ENCODE results near the gene SULT4A1. TPM values are rescaled to one million over a fixed set of nuclear protein-coding genes. Genes with fewer than 3 reads are reported as not detected.

The SULT4A1 gene
- polyA plus RNA-seq, 2 of the 4 experiments (the other 2 are of a cell fraction): not detected

DNA sequence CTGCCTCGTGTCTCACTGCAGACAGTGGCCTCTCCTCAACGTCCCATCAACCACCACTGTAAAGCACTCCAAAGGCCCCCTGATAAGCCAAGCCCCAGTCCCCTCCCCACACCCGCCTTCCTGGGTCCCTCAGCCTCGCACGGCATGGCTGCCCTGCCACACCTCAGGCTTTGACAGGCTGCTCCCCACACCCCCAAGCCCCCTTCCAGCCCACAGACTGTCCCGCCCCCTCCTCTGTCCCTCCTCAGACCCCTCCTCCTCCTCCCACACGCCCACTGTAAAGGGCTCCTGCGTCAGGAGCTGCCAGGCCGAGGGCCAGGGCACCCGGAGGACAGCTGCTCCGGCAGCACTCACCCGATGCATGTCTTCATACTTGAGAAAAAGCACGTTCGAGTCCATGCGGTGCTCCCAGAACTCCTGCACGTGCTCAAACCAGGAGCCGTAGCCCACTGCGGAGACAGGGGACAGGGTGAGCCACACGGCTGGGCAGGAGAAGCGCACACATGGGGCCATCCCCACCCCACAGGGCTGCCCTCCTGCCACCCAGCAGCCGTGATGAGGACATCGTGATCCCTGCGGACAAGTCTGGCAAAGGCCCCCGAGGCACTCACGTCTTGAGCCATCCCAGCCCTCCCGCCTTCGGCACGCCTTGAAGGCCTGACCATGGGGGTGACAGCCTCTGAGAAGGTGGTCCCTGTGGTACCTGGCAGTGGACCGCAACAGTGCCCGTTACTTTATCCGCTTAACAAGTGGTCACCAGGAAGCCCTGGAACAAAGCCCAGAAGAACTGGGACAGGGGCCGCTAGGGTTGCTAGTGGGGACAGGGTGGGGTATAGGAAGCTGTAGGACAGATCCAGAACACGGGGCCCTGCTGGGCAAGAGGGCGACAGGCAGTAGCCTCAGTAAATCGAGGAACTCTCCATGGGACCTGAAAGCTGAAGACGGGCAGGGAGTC lies 28.8 kb downstream of the SULT4A1 start (continued):
- TF ChIP-seq, protein P1, sequence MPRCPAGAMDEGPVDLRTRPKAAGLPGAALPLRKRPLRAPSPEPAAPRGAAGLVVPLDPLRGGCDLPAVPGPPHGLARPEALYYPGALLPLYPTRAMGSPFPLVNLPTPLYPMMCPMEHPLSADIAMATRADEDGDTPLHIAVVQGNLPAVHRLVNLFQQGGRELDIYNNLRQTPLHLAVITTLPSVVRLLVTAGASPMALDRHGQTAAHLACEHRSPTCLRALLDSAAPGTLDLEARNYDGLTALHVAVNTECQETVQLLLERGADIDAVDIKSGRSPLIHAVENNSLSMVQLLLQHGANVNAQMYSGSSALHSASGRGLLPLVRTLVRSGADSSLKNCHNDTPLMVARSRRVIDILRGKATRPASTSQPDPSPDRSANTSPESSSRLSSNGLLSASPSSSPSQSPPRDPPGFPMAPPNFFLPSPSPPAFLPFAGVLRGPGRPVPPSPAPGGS (IDR thresholded peaks at IDR 0.05): no peak
- no peak for TF ChIP-seq CBX8 (IDR thresholded peaks at IDR 0.05)
- TF ChIP-seq, protein P2, sequence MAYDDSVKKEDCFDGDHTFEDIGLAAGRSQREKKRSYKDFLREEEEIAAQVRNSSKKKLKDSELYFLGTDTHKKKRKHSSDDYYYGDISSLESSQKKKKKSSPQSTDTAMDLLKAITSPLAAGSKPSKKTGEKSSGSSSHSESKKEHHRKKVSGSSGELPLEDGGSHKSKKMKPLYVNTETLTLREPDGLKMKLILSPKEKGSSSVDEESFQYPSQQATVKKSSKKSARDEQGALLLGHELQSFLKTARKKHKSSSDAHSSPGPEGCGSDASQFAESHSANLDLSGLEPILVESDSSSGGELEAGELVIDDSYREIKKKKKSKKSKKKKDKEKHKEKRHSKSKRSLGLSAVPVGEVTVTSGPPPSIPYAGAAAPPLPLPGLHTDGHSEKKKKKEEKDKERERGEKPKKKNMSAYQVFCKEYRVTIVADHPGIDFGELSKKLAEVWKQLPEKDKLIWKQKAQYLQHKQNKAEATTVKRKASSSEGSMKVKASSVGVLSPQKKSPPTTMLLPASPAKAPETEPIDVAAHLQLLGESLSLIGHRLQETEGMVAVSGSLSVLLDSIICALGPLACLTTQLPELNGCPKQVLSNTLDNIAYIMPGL (CRISPR knock-in tag; IDR thresholded peaks at IDR 0.05; ENCODE audit: borderline replicate concordance): no peak

DNA sequence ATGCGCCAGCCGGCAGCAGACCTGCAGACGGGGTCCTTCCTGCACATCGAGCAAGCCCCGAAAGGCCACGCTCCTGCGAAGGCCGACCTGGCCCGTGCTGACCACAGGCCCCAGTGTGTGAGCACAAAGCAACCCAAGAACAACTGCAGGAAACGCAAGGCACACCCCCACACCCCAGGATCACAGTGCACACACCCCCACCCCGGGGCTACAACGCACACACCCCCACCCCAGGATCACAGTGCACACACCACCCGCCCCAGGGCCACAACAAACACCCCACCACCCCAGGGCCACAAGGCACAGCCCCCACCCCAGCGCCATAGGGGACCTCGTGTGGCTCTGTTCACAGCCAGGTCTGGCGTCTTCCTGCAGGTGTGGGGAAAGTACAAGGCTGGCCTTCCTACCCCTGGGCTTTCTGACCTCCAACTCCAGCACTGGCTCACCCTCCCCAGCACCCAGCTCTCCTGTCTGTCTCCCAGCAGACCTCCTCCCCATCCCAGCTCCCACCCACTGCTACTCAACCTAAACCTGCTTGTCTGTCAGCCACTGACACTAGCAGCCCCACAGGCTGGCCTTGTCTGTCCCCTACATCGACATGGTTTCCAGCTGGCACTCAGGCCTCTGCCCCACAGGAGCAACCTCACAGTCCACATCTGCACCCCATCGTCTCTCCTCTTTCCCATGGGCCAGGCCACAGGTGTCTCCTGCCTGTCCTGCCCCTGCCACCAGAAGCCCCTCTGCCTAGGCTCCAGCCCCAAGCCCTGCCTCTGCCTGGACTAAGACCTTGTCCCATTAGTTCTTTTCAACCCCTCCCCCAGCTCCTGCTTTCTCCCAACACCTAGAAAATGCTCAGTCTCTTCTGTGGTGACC lies 29.7 kb downstream of the SULT4A1 start:
- Histone ChIP-seq H3K4me1 (no peaks in the 10 kb centered on the region), H3K4me2 (no peak overlapping the region), H3K9me3 (no peaks in the 10 kb centered on the region), H3K27ac (no peak overlapping the region), H3K4me3 (no peak overlapping the region)
- no peak for TF ChIP-seq HOXB13 (CRISPR knock-in tag; IDR thresholded peaks at IDR 0.05; ENCODE audit: low read depth)
- TF ChIP-seq POLR2AphosphoS2 (conservative IDR thresholded peaks at IDR 0.05; ENCODE audit: low read length): no peak
- no peak for TF ChIP-seq FOSB (CRISPR knock-in tag; IDR thresholded peaks at IDR 0.05)
- TF ChIP-seq HOXA7 (CRISPR knock-in tag; IDR thresholded peaks at IDR 0.05): no peak
- TF ChIP-seq KDM5A (IDR thresholded peaks at IDR 0.05): no peak
- TF ChIP-seq, protein P3, sequence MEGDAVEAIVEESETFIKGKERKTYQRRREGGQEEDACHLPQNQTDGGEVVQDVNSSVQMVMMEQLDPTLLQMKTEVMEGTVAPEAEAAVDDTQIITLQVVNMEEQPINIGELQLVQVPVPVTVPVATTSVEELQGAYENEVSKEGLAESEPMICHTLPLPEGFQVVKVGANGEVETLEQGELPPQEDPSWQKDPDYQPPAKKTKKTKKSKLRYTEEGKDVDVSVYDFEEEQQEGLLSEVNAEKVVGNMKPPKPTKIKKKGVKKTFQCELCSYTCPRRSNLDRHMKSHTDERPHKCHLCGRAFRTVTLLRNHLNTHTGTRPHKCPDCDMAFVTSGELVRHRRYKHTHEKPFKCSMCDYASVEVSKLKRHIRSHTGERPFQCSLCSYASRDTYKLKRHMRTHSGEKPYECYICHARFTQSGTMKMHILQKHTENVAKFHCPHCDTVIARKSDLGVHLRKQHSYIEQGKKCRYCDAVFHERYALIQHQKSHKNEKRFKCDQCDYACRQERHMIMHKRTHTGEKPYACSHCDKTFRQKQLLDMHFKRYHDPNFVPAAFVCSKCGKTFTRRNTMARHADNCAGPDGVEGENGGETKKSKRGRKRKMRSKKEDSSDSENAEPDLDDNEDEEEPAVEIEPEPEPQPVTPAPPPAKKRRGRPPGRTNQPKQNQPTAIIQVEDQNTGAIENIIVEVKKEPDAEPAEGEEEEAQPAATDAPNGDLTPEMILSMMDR (IDR thresholded peaks at IDR 0.05): no peak
- no peak for TF ChIP-seq RARB (CRISPR knock-in tag; IDR thresholded peaks at IDR 0.05)
- TF ChIP-seq, protein P4, sequence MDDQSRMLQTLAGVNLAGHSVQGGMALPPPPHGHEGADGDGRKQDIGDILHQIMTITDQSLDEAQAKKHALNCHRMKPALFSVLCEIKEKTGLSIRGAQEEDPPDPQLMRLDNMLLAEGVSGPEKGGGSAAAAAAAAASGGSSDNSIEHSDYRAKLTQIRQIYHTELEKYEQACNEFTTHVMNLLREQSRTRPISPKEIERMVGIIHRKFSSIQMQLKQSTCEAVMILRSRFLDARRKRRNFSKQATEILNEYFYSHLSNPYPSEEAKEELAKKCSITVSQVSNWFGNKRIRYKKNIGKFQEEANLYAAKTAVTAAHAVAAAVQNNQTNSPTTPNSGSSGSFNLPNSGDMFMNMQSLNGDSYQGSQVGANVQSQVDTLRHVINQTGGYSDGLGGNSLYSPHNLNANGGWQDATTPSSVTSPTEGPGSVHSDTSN (IDR thresholded peaks at IDR 0.05): no peak
- TF ChIP-seq, protein P5, sequence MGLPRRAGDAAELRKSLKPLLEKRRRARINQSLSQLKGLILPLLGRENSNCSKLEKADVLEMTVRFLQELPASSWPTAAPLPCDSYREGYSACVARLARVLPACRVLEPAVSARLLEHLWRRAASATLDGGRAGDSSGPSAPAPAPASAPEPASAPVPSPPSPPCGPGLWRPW (IDR thresholded peaks at IDR 0.05): no peak
- no peak for TF ChIP-seq JUN (IDR thresholded peaks at IDR 0.05)
- no peak for TF ChIP-seq EHMT2 (IDR thresholded peaks at IDR 0.05; ENCODE audit: low read depth)
- TF ChIP-seq TP53 (CRISPR knock-in tag; IDR thresholded peaks at IDR 0.05): no peak
- TF ChIP-seq POLR2A (IDR thresholded peaks at IDR 0.05; ENCODE audit: low read length): no peak
- no peak for TF ChIP-seq SREBF2 (IDR thresholded peaks at IDR 0.05)
- no peak for TF ChIP-seq CHD4 (IDR thresholded peaks at IDR 0.05; ENCODE audit: borderline replicate concordance)
- no peak for TF ChIP-seq CEBPB (IDR thresholded peaks at IDR 0.05)
- CTCF ChIA-PET: interaction anchor here (0.6 to 5.0 kb wide), 4 partner anchors 10 to 447 kb away, joined by 3 to 18 read pairs (median 3); no protein-coding TSS in a partner anchor
- POLR2A ChIA-PET: no interaction called here
- FAIRE-seq (no peak), ATAC-seq (no peak; a peak in 1 of 6 replicates), DNase-seq (ENCODE audit: low read depth in 1 of 2, low spot score in 1 of 2) (no peak)
- WGBS (ENCODE audit: missing lambda C conversion rate): 71% methylated on average over 12 of the region's 18 CpGs

Data from A549 (cell line).